PC-3 (cell line): ENCODE results near the gene CSK.

Experiments
- EZH2 ChIP-seq: fragments of 300-600 bp; sonication (generic); IDR thresholded peaks from one replicate; pipeline ENCODE4 v1.6.1; 2017; ENCODE audit warnings: antibody characterized with exemption, mild to moderate bottlenecking, low read length; ENCODE audit not compliant: unreplicated experiment
- EZH2phosphoT487 ChIP-seq: fragments of 300-600 bp; sonication (generic); IDR thresholded peaks from 2 replicates; pipeline ENCODE4 v1.6.1; 2018; ENCODE audit warnings: mild to moderate bottlenecking, antibody characterized with exemption, low read length, borderline replicate concordance
- TF ChIP-seq, protein P1 (sequence below): fragments of 300-600 bp; sonication (generic); conservative IDR thresholded peaks from 2 replicates; pipeline ENCODE4 v1.5.1; 2017; ENCODE audit warnings: antibody characterized with exemption, low read depth, mild to moderate bottlenecking, low read length

- TF ChIP-seq, protein P1, sequence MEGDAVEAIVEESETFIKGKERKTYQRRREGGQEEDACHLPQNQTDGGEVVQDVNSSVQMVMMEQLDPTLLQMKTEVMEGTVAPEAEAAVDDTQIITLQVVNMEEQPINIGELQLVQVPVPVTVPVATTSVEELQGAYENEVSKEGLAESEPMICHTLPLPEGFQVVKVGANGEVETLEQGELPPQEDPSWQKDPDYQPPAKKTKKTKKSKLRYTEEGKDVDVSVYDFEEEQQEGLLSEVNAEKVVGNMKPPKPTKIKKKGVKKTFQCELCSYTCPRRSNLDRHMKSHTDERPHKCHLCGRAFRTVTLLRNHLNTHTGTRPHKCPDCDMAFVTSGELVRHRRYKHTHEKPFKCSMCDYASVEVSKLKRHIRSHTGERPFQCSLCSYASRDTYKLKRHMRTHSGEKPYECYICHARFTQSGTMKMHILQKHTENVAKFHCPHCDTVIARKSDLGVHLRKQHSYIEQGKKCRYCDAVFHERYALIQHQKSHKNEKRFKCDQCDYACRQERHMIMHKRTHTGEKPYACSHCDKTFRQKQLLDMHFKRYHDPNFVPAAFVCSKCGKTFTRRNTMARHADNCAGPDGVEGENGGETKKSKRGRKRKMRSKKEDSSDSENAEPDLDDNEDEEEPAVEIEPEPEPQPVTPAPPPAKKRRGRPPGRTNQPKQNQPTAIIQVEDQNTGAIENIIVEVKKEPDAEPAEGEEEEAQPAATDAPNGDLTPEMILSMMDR, result no peak
- no peak for TF ChIP-seq EZH2
- TF ChIP-seq EZH2phosphoT487, result no peak
Measured at GRCh38 chr15:74836846-74837245, 55.0 kb downstream of the CSK start.
